Mesenchymal stem cell (in vitro differentiated cells and primary cell): Measurements from ENCODE around the gene NFATC4.
A peak's percentile ranks its signal among the peaks of the same experiment; 100 is the strongest.

Experiments
- DNase-seq: peaks from one replicate; pipeline ENCODE4 v3.0.0-alpha.2; 2013
- H2AFZ ChIP-seq: one replicate; pipeline ENCODE4 v1.6.1; 2013; ENCODE audit warnings: low read depth, mild to moderate bottlenecking, control low read depth, inconsistent platforms, low read length, moderate library complexity
- H2AK5ac ChIP-seq: 2 replicates; pipeline ENCODE4 v1.6.1; 2013; ENCODE audit warnings: low read length, moderate library complexity, mild to moderate bottlenecking, inconsistent platforms; ENCODE audit not compliant: severe bottlenecking
- H2BK120ac ChIP-seq: one replicate; pipeline ENCODE4 v1.6.1; 2013; ENCODE audit warnings: low read depth, mild to moderate bottlenecking, inconsistent platforms, low read length, moderate library complexity
- H2BK12ac ChIP-seq, 2 experiments: one replicate each; pipeline ENCODE4 v1.6.1; 2013; ENCODE audit warnings: inconsistent platforms in 2 of 2, low read length in 2 of 2, mild to moderate bottlenecking in 2 of 2, moderate library complexity in 2 of 2, control low read depth in 1 of 2
- H2BK15ac ChIP-seq: one replicate; pipeline ENCODE4 v1.6.1; 2013; ENCODE audit warnings: mild to moderate bottlenecking, low read depth, inconsistent platforms; ENCODE audit not compliant: poor library complexity, severe bottlenecking
- H2BK5ac ChIP-seq: 2 replicates; pipeline ENCODE4 v1.6.1; 2013; ENCODE audit warnings: low read depth, mild to moderate bottlenecking, low read length, control low read depth, inconsistent platforms; ENCODE audit not compliant: poor library complexity, severe bottlenecking
- H3K14ac ChIP-seq, 2 experiments: one replicate each; pipeline ENCODE4 v1.6.1; 2013; ENCODE audit warnings: inconsistent platforms in 2 of 2, low read length in 2 of 2, control low read depth in 1 of 2, mild to moderate bottlenecking in 1 of 2, moderate library complexity in 1 of 2
- H3K18ac ChIP-seq, 2 experiments: one replicate each; pipeline ENCODE4 v1.6.1; 2013; ENCODE audit warnings: inconsistent platforms in 2 of 2, low read length in 2 of 2, control low read depth in 1 of 2, low read depth in 1 of 2, mild to moderate bottlenecking in 1 of 2
- H3K23ac ChIP-seq, 2 experiments: one replicate each; pipeline ENCODE4 v1.6.1; 2013; ENCODE audit warnings: inconsistent platforms in 2 of 2, low read length in 2 of 2, mild to moderate bottlenecking in 2 of 2, moderate library complexity in 2 of 2, control low read depth in 1 of 2
- H3K27ac ChIP-seq: 2 replicates; pipeline ENCODE4 v1.5.1; 2013; ENCODE audit warnings: mild to moderate bottlenecking, moderate library complexity, low read length, control low read depth, inconsistent platforms; ENCODE audit not compliant: poor library complexity, severe bottlenecking
- H3K27me3 ChIP-seq, 2 experiments: 2 replicates each; pipeline versions ENCODE4 v1.6.1 to v1.7.0; 2013; ENCODE audit warnings: low read length in 2 of 2, mild to moderate bottlenecking in 2 of 2, moderate library complexity in 2 of 2, control low read depth in 1 of 2, inconsistent platforms in 1 of 2; ENCODE audit not compliant: control insufficient read depth in 1 of 2, insufficient read depth in 1 of 2
- H3K36me3 ChIP-seq, 2 experiments: 2 replicates each; pipeline versions ENCODE4 v1.6.1 to v1.7.0; 2013; ENCODE audit warnings: low read length in 2 of 2, control low read depth in 1 of 2, inconsistent platforms in 1 of 2, low read depth in 1 of 2, mild to moderate bottlenecking in 1 of 2; ENCODE audit not compliant: insufficient read depth in 2 of 2, control insufficient read depth in 1 of 2
- H3K4ac ChIP-seq, 2 experiments: one replicate each; pipeline ENCODE4 v1.6.1; 2013; ENCODE audit warnings: inconsistent platforms in 2 of 2, low read length in 2 of 2, mild to moderate bottlenecking in 2 of 2, moderate library complexity in 2 of 2, control low read depth in 1 of 2, low read depth in 1 of 2
- H3K4me1 ChIP-seq: 2 replicates; pipeline ENCODE4 v1.6.1; 2013; ENCODE audit warnings: low read depth, low read length, control low read depth; ENCODE audit not compliant: control insufficient read depth, insufficient read depth
- H3K4me2 ChIP-seq: 2 replicates; pipeline ENCODE4 v1.6.1; 2013; ENCODE audit warnings: low read length, mild to moderate bottlenecking, inconsistent platforms; ENCODE audit not compliant: poor library complexity, severe bottlenecking
- H3K4me3 ChIP-seq, 2 experiments: 2 replicates each; pipeline versions ENCODE4 v1.5.1 to v1.7.0; 2013; ENCODE audit warnings: low read length in 2 of 2, mild to moderate bottlenecking in 2 of 2, control low read depth in 1 of 2, low read depth in 1 of 2; ENCODE audit not compliant: insufficient read depth in 1 of 2
- H3K79me1 ChIP-seq: replicated peaks from 2 replicates; pipeline ENCODE4 v1.6.1; 2013; ENCODE audit warnings: mild to moderate bottlenecking, control low read depth, low read length, inconsistent platforms; ENCODE audit not compliant: poor library complexity, severe bottlenecking
- H3K9ac ChIP-seq: 2 replicates; pipeline ENCODE4 v1.7.0; 2013; ENCODE audit warnings: mild to moderate bottlenecking, low read length, moderate library complexity
- H3K9me3 ChIP-seq: 2 replicates; pipeline ENCODE4 v1.7.0; 2013; ENCODE audit warnings: mild to moderate bottlenecking, low read length; ENCODE audit not compliant: control insufficient read depth
- H4K8ac ChIP-seq: one replicate; pipeline ENCODE4 v1.6.1; 2013; ENCODE audit warnings: inconsistent platforms, mild to moderate bottlenecking, low read length, moderate library complexity
- H4K91ac ChIP-seq: one replicate; pipeline ENCODE4 v1.6.1; 2013; ENCODE audit warnings: mild to moderate bottlenecking, low read length, inconsistent platforms
- WGBS: methylation state at CpG from one replicate; pipeline ENCODE4 v1.1.7; 2013; ENCODE audit warnings: mixed read lengths; 5-methylcytosine and 5-hydroxymethylcytosine counted together

NFATC4 gene

DNA sequence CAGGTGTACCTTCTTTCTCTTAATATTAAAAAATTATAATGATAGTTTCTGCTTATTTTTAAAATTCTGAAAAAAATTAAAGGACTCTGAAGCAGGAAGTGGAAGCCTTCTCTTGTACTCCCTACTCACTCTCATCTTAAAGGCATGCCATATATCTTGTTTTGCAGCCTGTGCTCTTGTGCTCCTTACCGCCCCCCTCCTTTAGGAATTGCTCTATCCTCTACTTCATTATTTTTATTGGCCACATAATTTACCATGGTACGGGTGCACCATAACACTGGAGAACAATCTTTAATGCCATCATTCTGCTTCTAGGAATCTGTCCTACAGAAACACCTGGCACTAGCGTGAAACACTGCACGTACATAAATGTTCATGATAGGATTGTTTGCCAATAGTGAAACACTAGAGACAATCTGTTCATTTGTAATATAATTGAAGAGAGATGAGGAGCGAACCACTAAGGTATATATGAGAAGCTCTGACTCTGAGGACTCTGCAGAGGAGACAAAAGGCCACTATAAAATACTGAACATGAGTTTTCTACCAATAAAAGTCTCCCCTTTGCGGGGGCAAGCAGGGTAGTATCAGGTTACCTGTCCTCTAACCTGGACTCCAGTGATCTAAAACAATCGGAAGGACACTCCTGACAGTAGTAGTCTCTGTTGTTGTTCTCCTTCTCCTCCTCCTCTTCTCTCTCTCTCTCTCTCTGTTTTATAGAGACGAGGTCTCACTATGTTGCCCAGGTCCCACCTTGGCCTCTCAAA lies 24.5 kb downstream of the NFATC4 start:
- H3K4me1 ChIP-seq, result peaks cover 5% of the 10 kb centered on the region
- H3K36me3 ChIP-seq, result no peaks in the 10 kb centered on the region
- DNase-seq, result peak; percentile 38
- no peak overlapping the region for H4K8ac ChIP-seq
- no peaks in the 10 kb centered on the region for H3K9me3 ChIP-seq
- no peak overlapping the region for H3K18ac ChIP-seq
- no peak overlapping the region for H3K23ac ChIP-seq
- peaks cover 0 to 18% of the 10 kb centered on the region in 2 experiments for H3K27me3 ChIP-seq
- no peak overlapping the region for H2BK120ac ChIP-seq
- H3K79me1 ChIP-seq, result no peaks in the 10 kb centered on the region
- no peak overlapping the region for H2BK15ac ChIP-seq
- no peak overlapping the region for H4K91ac ChIP-seq
- WGBS, result 79% methylated on average over 8 of the region's 8 CpGs
- H3K14ac ChIP-seq, result no peak overlapping the region
- no peak overlapping the region for H3K27ac ChIP-seq
- H3K4ac ChIP-seq, result no peak overlapping the region
- H2AFZ ChIP-seq, result no peak overlapping the region
- no peak overlapping the region for H3K4me2 ChIP-seq
- no peak overlapping the region for H2BK12ac ChIP-seq
- H3K4me3 ChIP-seq, result no peak overlapping the region
- H2BK5ac ChIP-seq, result no peak overlapping the region
- H2AK5ac ChIP-seq, result no peak overlapping the region
- peak overlapping the region; percentile 34 for H3K9ac ChIP-seq

DNA sequence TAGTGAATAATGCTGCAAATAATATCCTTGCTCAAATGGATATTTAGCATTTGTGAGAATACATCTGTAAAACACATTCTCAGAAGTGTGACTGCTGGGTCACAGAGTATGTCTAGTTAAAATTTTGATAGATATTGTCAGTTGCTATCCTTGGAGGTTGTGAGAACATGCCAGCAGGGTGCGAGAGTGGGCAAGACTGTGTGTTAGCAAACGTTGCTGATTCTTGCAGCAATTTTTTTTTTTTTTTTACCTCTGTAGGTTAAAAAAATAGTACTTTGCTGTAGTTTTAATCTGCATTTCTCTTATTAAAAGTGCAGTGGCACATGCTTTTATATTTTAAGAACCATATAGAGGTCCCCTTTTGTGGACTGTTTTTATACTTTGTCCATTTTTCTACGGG lies 26.3 kb downstream of the NFATC4 start:
- no peak overlapping the region for H2BK12ac ChIP-seq
- H2BK5ac ChIP-seq, result no peak overlapping the region
- H2AFZ ChIP-seq, result no peak overlapping the region
- H4K8ac ChIP-seq, result no peak overlapping the region
- no peak overlapping the region for H2AK5ac ChIP-seq
- 63% methylated on average over 1 of the region's 3 CpGs for WGBS
- H3K9ac ChIP-seq, result no peak overlapping the region
- H3K27ac ChIP-seq, result no peak overlapping the region
- H2BK120ac ChIP-seq, result no peak overlapping the region
- peaks cover 2% of the 10 kb centered on the region for H3K79me1 ChIP-seq
- no peak for DNase-seq
- no peak overlapping the region for H2BK15ac ChIP-seq
- H3K14ac ChIP-seq, result no peak overlapping the region
- H3K36me3 ChIP-seq, result no peaks in the 10 kb centered on the region
- H3K4me2 ChIP-seq, result no peak overlapping the region
- H3K23ac ChIP-seq, result no peak overlapping the region
- no peak overlapping the region for H4K91ac ChIP-seq
- H3K4me1 ChIP-seq, result peaks cover 11% of the 10 kb centered on the region
- no peak overlapping the region for H3K4me3 ChIP-seq
- no peak overlapping the region for H3K18ac ChIP-seq
- H3K27me3 ChIP-seq, result peaks cover 0 to under 1% of the 10 kb centered on the region in 2 experiments
- H3K9me3 ChIP-seq, result no peaks in the 10 kb centered on the region
- no peak overlapping the region for H3K4ac ChIP-seq

DNA sequence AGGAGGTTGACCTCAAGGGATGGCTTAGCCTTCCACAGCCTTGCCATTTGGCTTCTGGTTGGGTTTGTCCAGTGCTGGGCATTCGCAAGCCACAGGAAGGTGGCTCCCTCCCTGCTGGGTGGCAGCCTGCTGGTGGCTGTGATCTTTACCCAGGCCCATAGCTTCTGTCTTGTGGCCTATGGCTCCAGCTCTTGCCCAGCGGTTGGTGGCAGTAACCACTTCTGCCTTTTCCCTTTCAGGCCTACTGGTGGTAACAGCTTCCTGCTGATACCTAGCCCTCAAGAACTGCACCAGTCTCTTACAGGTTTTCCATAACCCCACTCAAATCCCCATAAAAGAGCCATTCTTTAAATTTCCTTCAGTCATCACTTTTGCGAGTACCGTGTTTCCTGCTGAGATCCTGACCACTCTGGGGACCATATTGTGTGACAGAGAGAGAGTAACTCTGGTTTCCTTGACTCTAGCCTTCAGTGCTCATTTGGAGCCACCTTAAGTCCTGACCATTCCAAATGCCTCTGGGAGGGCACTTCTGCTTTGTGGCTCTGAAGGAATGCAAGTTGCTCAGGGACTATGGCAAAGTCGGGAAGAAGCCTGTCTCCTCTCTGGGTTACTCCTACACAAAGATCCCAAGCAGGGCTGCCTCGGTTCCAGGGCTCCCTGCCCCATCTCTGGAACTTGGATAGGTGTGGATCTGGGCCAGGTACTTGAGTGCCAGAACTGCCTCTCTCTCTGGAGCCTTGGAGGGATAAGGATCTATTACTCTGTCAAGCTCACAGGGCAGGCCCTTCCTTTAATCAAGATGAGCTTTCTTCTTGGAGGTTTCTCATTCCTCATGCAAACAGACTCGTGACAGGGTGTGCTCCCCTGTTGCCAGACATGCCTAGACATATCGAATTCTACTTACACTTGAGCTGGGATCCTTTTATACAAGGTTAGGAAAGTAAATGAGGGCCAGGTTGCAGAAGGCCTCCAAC lies 27.9 kb downstream of the NFATC4 start:
- Histone ChIP-seq H3K4me2 (no peak overlapping the region), H3K4ac (no peak overlapping the region), H3K9ac (peak overlapping the region; percentile 11), H2AK5ac (no peak overlapping the region), H3K23ac (no peak overlapping the region), H3K18ac (no peak overlapping the region), H2AFZ (no peak overlapping the region), H3K27me3 (no peaks in the 10 kb centered on the region), H4K91ac (no peak overlapping the region), H2BK12ac (peak overlapping the region; percentile 18 to 29), H3K36me3 (no peaks in the 10 kb centered on the region), H4K8ac (peak overlapping the region; percentile 1), H2BK5ac (no peak overlapping the region), H3K9me3 (no peaks in the 10 kb centered on the region), H3K27ac (no peak overlapping the region), H2BK15ac (no peak overlapping the region), H3K4me3 (no peak overlapping the region), H3K4me1 (peaks cover 21% of the 10 kb centered on the region), H2BK120ac (peak overlapping the region; percentile 29), H3K14ac (no peak overlapping the region), H3K79me1 (peaks cover 6% of the 10 kb centered on the region)
- WGBS, result 82% methylated on average over 7 of the region's 8 CpGs
- no peak for DNase-seq
